RPMI8226 (cell line): ENCODE data around the gene PDZD2.

Source experiments
- DNase-seq: peaks from one replicate; pipeline ENCODE4 v3.0.0-alpha.2; 2015

The PDZD2 gene

DNA sequence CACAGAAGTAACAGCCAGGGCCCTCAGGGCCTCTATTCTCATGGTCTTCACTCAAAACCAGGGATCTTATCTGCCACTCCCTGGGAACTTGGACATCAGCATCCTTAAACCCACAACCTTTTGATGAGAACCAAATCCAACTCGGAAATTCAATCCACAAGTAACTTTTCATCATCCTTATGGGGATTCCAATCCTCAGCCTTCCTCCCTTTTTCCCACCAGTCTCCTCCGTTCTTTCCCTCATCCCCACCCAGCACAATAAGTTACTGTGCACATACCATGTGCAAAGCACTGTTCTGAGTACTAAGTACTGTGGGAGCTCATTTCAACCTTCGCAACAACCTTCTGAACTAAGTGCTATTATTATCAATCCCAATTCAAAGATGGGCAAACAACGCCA, 518.1 kb downstream of the PDZD2 start:
- DNase-seq, result no peak

DNA sequence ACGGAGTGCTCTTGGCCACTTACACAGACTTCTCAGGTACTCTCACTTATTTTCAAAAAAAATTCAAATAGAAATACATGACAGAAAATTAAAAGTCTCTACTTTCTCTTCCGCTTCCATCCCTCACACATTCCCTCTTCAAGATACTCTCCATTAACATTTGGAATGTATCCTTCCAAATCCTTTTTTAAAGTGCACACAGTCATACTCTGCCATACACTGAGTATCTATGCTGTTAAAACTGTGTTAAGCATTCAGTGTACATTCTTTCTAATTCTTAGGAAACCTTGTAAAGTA, 519.7 kb downstream of the PDZD2 start:
- no peak for DNase-seq

- DNase-seq, result no peak
These were observed 520.6 kb downstream of the PDZD2 start for GRCh38 chr5:32159328-32160072.

- DNase-seq, result no peak
These were observed 521.3 kb downstream of the PDZD2 start for GRCh38 chr5:32160228-32160627.
